GM12878 (cell line): ENCODE results near the gene LUZP2. TPM values are rescaled to one million over a fixed set of nuclear protein-coding genes. Genes with fewer than 3 reads are reported as not detected.

ENCODE experiments used
- ATAC-seq: fragments of 200-7000 bp; cut with Tn5 transposase; 3 replicates; pipeline ENCODE4 v1.9.1; 2020; ENCODE audit warnings: mild to moderate bottlenecking, moderate library complexity
- BruUV-seq: library from RNA; stranded (reverse); fragments of 400-500 nt; replicated peaks from 2 replicates; lab custom pipeline; 2021; lab: Mats Ljungman, UMichigan
- CTCF ChIA-PET: fragments of 300-600 bp; sonication (Branson Sonifier 250); formaldehyde crosslinking; extraction: SDS; loops from one replicate; lab custom pipeline; 2021; ENCODE audit warnings: inconsistent platforms; lab: Yijun Ruan, JAX
- POLR2A ChIA-PET: fragments of 350-600 bp; formaldehyde crosslinking; extraction: SDS; loops from one replicate; lab custom pipeline; 2021; ENCODE audit warnings: inconsistent platforms; lab: Charles Lee
- RAD21 ChIA-PET: fragments of 300-600 bp; sonication (Branson Sonifier 250); formaldehyde crosslinking; loops from one replicate; lab custom pipeline; 2023; ENCODE audit warnings: antibody characterized with exemption; ENCODE audit not compliant: unreplicated experiment; lab: Charles Lee
- SMC1A ChIA-PET: fragments of 300-600 bp; sonication (Branson Sonifier 250); formaldehyde crosslinking; loops from one replicate; lab custom pipeline; 2023; ENCODE audit not compliant: unreplicated experiment, uncharacterized antibody; lab: Charles Lee
- DNase-seq: peaks from one replicate; pipeline ENCODE4 v3.0.0-alpha.2; 2011; ENCODE audit warnings: low read depth, low spot score
- FAIRE-seq: peaks from 3 replicates; lab custom pipeline; 2011; peaks lifted over from hg19 to GRCh38; lab: Jason Lieb, UNC
- H2AFZ ChIP-seq: 2 replicates; pipeline ENCODE4 v1.6.0; 2011; ENCODE audit warnings: low read depth, low read length, control low read depth; ENCODE audit not compliant: control insufficient read depth
- H3K27ac ChIP-seq: 2 replicates; pipeline ENCODE4 v1.5.1; 2011; ENCODE audit warnings: control low read depth; ENCODE audit not compliant: control insufficient read depth, insufficient read depth
- H3K27me3 ChIP-seq, 2 experiments: replicated peaks in 1 of 2; 2 replicates each; pipeline versions ENCODE4 v1.6.0 to v1.6.1; 2011; ENCODE audit warnings: low read length in 1 of 2; ENCODE audit not compliant: control insufficient read depth in 2 of 2, insufficient read depth in 2 of 2
- H3K36me3 ChIP-seq, 2 experiments: 2 replicates each; pipeline ENCODE4 v1.5.1; 2011; ENCODE audit warnings: low read length in 1 of 2; ENCODE audit not compliant: control insufficient read depth in 2 of 2, insufficient read depth in 2 of 2
- H3K4me1 ChIP-seq: 2 replicates; pipeline ENCODE4 v1.6.1; 2011; ENCODE audit warnings: mild to moderate bottlenecking, low read length, moderate library complexity, mixed read lengths; ENCODE audit not compliant: control insufficient read depth, insufficient read depth
- H3K4me2 ChIP-seq: 2 replicates; pipeline ENCODE4 v1.6.0; 2011; ENCODE audit warnings: control low read depth; ENCODE audit not compliant: control insufficient read depth, insufficient read depth
- H3K4me3 ChIP-seq: fragments of 200-600 bp; sonication (generic); 2 replicates; pipeline ENCODE4 v1.5.1; 2016
- H3K79me2 ChIP-seq: 2 replicates; pipeline ENCODE4 v1.6.0; 2011; ENCODE audit warnings: low read length; ENCODE audit not compliant: control insufficient read depth, insufficient read depth
- H3K9ac ChIP-seq: 2 replicates; pipeline ENCODE4 v1.8.0; 2011; ENCODE audit warnings: low read length, control low read depth, mixed read lengths; ENCODE audit not compliant: control insufficient read depth, insufficient read depth
- H3K9me3 ChIP-seq: replicated peaks from 3 replicates; pipeline ENCODE4 v1.5.1; 2011; ENCODE audit warnings: mild to moderate bottlenecking, low read length; ENCODE audit not compliant: control insufficient read depth, insufficient read depth
- H4K20me1 ChIP-seq: 2 replicates; pipeline ENCODE4 v1.6.0; 2011; ENCODE audit not compliant: control insufficient read depth, insufficient read depth
- CBFB ChIP-seq: IDR thresholded peaks from 2 replicates; pipeline ENCODE4 v1.6.1; 2016; ENCODE audit warnings: antibody characterized with exemption, low read depth
- CHD2 ChIP-seq: IDR thresholded peaks from 2 replicates; pipeline ENCODE4 v1.6.1; 2011; ENCODE audit warnings: low read depth, low read length, improper control_type of control experiment, borderline replicate concordance
- CHD4 ChIP-seq: fragments of 200-600 bp; sonication (generic); IDR thresholded peaks from 2 replicates; pipeline ENCODE4 v1.6.1; 2016; ENCODE audit warnings: mild to moderate bottlenecking
- ETV6 ChIP-seq, 2 experiments: fragments of 450-650 bp in 1 of 2; IDR thresholded peaks in 1 of 2; conservative IDR thresholded peaks in 1 of 2; 2 replicates each; pipeline ENCODE4 v1.6.1; 2014; ENCODE audit warnings: antibody characterized with exemption in 1 of 2, borderline replicate concordance in 1 of 2, low read depth in 1 of 2, mild to moderate bottlenecking in 1 of 2, moderate library complexity in 1 of 2
- FOXK2 ChIP-seq: fragments of 450-650 bp; IDR thresholded peaks from 2 replicates; pipeline ENCODE4 v1.6.1; 2017; ENCODE audit warnings: mild to moderate bottlenecking, moderate library complexity
- IKZF2 ChIP-seq, 2 experiments: fragments of 450-650 bp; IDR thresholded peaks; 2 replicates each; pipeline ENCODE4 v1.6.1; 2017; ENCODE audit warnings: mild to moderate bottlenecking in 2 of 2, moderate library complexity in 2 of 2
- NFYB ChIP-seq: IDR thresholded peaks from 2 replicates; pipeline ENCODE4 v1.6.1; 2011; ENCODE audit warnings: low read depth, mild to moderate bottlenecking, low read length, improper control_type of control experiment, moderate library complexity; ENCODE audit not compliant: insufficient read depth
- NR2C1 ChIP-seq: fragments of 450-650 bp; IDR thresholded peaks from 2 replicates; pipeline ENCODE4 v1.6.1; 2017; ENCODE audit warnings: antibody characterized with exemption, mild to moderate bottlenecking, moderate library complexity
- NRF1 ChIP-seq: conservative IDR thresholded peaks from 2 replicates; pipeline ENCODE4 v1.6.1; 2011; ENCODE audit warnings: mild to moderate bottlenecking, low read depth, low read length, improper control_type of control experiment
- RAD51 ChIP-seq: fragments of 450-650 bp; IDR thresholded peaks from 2 replicates; pipeline ENCODE4 v1.6.1; 2016; ENCODE audit warnings: moderate library complexity, mild to moderate bottlenecking, inconsistent platforms
- ZSCAN29 ChIP-seq: fragments of 450-650 bp; IDR thresholded peaks from 2 replicates; pipeline ENCODE4 v1.6.1; 2017; ENCODE audit warnings: mild to moderate bottlenecking, moderate library complexity
- WGBS: methylation state at CpG from one replicate; pipeline ENCODE4 v1.1.6; 2016; ENCODE audit warnings: low lambda C conversion rate; ENCODE audit not compliant: insufficient replicate concordance, insufficient coverage; ENCODE audit errors: missing lambda C conversion rate; 5-methylcytosine and 5-hydroxymethylcytosine counted together
- in situ Hi-C: fragments of 300-500 bp; cut with MboI; formaldehyde crosslinking; loops from 9 replicates; pipeline ENCODE4 v1.14.3; 2018; ENCODE audit warnings: mixed read lengths
- intact Hi-C: fragments of 100-400 bp; cut with micrococcal nuclease; formaldehyde crosslinking; loops from one replicate; pipeline ENCODE4 v1.14.2; 2022; ENCODE audit not compliant: unreplicated experiment
- polyA plus RNA-seq, 11 experiments: library from polyadenylated mRNA; depleted of rRNA in 4 of 11; unstranded in 6 of 11; stranded (reverse) in 5 of 11; fragments of >200 nt; fragmentation: Nextera tagmentation in 4 of 11; fragmentation: Illumina TruSeq in 1 of 11; extraction: Ambion mirVana in 4 of 11; extraction: Trizol in 1 of 11; gene quantifications; 1 replicate in 1 of 11; 2 replicates in 10 of 11; pipeline versions ENCODE4 v1.2.1 to v1.2.3, GENCODE V29; 2011 to 2016; ENCODE audit warnings: inconsistent platforms in 2 of 11, missing spikeins in 2 of 11, low read depth in 1 of 11
- total RNA-seq, 4 experiments: library from RNA; depleted of rRNA in 3 of 4; stranded (reverse); fragments of >200 nt in 3 of 4; fragmentation: Illumina TruSeq in 1 of 4; extraction: Trizol in 1 of 4; gene quantifications; 2 replicates each; pipeline versions ENCODE4 v1.2.1 to v1.2.3, GENCODE V29; 2013 to 2021
- TF ChIP-seq, protein P1 (sequence below): IDR thresholded peaks from 2 replicates; pipeline ENCODE4 v1.6.1; 2011; ENCODE audit warnings: low read depth, low read length, improper control_type of control experiment, borderline replicate concordance
- TF ChIP-seq, protein P2 (sequence below): fragments of 450-650 bp; IDR thresholded peaks from 2 replicates; pipeline ENCODE4 v1.6.1; 2017; ENCODE audit warnings: mild to moderate bottlenecking

LUZP2 gene
- total and polyA plus RNA-seq, 10 of the 15 experiments (the other 5 are each of a cell fraction or from before 2014, with no cell fraction given): not detected

DNA sequence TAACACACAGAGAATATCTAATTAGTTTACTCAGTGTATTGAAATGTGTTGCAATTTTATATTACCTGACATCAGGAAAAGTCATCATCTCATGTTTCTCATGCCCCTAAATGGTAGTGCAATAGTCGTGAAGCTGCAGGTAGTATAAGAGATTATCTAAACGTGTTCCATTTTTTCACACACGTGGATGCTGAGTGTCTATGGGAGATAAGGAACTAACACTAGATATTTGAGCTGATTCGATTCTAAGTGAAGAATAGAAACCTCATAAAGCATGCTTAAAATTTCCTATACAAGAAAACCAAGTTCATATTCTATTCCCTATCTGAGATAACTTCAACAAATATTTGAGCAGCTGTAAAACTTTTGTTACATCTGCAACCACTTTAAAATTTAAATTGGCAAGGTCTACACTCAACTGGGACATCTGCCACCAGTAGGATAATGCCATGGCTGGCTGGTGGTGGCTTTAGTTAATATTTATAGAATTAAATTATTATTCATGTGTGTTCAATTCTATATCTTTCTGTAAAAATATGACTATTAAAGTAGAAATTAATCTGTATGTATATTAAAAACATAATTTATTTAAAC lies 388.8 kb downstream of the LUZP2 start (continued):
- TF ChIP-seq, protein P1, sequence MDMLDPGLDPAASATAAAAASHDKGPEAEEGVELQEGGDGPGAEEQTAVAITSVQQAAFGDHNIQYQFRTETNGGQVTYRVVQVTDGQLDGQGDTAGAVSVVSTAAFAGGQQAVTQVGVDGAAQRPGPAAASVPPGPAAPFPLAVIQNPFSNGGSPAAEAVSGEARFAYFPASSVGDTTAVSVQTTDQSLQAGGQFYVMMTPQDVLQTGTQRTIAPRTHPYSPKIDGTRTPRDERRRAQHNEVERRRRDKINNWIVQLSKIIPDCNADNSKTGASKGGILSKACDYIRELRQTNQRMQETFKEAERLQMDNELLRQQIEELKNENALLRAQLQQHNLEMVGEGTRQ: no peak
- TF ChIP-seq NFYB: no peak
- TF ChIP-seq, all 136 proteins: peak for 0

DNA sequence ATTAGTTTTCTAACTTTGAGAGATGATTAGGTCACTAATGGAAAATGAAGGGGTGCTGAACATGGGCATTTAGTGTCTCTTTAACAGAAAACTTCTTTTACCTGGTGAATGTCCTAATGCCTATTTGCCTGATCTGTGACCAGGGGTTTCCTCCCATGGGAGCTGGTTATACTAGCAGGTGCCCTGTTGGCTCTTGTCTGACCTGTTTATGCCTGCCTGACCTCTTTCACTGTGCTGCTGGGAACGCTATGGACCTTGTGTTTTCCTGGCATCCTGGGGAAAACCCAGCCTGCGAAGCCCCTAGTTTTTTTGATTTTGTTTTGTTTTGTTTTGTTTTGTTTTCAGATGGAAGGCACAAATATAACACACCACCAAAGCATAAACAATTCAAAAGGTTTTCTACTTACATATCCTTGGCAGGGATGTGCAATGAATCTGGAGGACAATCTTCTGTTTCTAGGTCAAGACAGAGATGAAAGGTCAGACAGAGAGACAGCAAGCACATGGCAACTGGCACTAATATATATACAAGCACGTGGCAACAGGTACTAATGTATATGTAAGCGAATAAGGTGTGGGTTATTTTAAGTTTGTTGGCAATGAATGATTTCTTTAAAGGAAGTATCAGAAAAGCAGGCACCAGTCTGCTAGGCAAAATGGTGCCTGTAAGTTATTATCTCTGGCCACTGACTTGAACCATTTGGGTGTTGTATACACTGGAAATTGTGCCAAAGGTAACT lies 390.2 kb downstream of the LUZP2 start:
- no peaks in the 10 kb centered on the region for H3K9me3 ChIP-seq
- in situ Hi-C loops: no loop called here
- TF ChIP-seq ETV6 (conservative IDR thresholded peaks at IDR 0.05 in 1 of 2, IDR thresholded peaks at IDR 0.05 in 1 of 2; ENCODE audit: borderline replicate concordance in 1 of 2, low read depth in 1 of 2): no peak
- no peak for TF ChIP-seq CHD4
- TF ChIP-seq IKZF2 (IDR thresholded peaks at IDR 0.05): no peak
- TF ChIP-seq NR2C1: no peak
- TF ChIP-seq ZSCAN29: no peak
- TF ChIP-seq NRF1: no peak
- TF ChIP-seq CHD2: no peak
- TF ChIP-seq CBFB: no peak
- TF ChIP-seq RAD51: no peak
- TF ChIP-seq, protein P2, sequence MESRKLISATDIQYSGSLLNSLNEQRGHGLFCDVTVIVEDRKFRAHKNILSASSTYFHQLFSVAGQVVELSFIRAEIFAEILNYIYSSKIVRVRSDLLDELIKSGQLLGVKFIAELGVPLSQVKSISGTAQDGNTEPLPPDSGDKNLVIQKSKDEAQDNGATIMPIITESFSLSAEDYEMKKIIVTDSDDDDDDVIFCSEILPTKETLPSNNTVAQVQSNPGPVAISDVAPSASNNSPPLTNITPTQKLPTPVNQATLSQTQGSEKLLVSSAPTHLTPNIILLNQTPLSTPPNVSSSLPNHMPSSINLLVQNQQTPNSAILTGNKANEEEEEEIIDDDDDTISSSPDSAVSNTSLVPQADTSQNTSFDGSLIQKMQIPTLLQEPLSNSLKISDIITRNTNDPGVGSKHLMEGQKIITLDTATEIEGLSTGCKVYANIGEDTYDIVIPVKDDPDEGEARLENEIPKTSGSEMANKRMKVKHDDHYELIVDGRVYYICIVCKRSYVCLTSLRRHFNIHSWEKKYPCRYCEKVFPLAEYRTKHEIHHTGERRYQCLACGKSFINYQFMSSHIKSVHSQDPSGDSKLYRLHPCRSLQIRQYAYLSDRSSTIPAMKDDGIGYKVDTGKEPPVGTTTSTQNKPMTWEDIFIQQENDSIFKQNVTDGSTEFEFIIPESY: no peak
- TF ChIP-seq FOXK2: no peak
- no peak for TF ChIP-seq NFYB
- TF ChIP-seq, all 136 proteins: peak for 0
- BruUV-seq: no TSS peak
- WGBS: 9% methylated on average over 4 of the region's 4 CpGs
- no peaks in the 10 kb centered on the region for H3K4me1 ChIP-seq
- ChIA-PET POLR2A (no interaction called here), SMC1A (no interaction called here), CTCF (no interaction called here), RAD21 (no interaction called here)
- H3K27me3 ChIP-seq: no peaks in the 10 kb centered on the region
- intact Hi-C loops: no loop called here
- DNase-seq (no peak), ATAC-seq (no peak), FAIRE-seq (no peak)
- no peak overlapping the region for H3K4me2 ChIP-seq
- H4K20me1 ChIP-seq: no peaks in the 10 kb centered on the region
- no peak overlapping the region for H3K4me3 ChIP-seq
- H2AFZ ChIP-seq: no peak overlapping the region
- no peaks in the 10 kb centered on the region for H3K36me3 ChIP-seq
- H3K9ac ChIP-seq: no peak overlapping the region
- H3K79me2 ChIP-seq: no peaks in the 10 kb centered on the region
- no peak overlapping the region for H3K27ac ChIP-seq
